Kasumi-1 (cell line): ENCODE data around the gene MAP3K19.
"Not testable (repeated sequence)": the region's sequence is repeated elsewhere in the genome, so short reads cannot be mapped to it uniquely, and the experiment has no call there.

ENCODE experiments used
- DNase-seq, 2 experiments: peaks; one replicate each; lab custom pipeline; 2025; lab: John Stamatoyannopoulos, UW

The MAP3K19 gene

DNA sequence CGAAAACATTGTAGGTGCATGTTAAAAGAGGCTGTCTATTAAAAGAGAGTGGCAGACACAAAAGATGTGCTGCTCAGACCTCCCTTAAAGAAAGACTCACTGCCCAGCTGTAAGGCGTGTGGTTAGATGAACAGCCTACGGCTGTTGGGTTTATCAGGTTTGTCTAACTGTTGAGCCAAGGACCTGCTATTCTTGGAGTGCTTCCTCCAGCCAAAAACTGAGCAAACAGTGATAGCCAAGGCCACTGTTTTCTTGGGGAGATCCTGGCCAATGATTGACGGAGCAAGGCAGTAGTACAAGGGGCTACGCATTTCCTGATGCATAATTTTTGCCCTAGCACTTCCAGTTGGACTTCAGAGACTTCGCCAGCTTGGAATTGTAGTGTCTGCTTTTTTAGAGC is 3.4 kb upstream of the MAP3K19 start:
- DNase-seq: no peak

DNA sequence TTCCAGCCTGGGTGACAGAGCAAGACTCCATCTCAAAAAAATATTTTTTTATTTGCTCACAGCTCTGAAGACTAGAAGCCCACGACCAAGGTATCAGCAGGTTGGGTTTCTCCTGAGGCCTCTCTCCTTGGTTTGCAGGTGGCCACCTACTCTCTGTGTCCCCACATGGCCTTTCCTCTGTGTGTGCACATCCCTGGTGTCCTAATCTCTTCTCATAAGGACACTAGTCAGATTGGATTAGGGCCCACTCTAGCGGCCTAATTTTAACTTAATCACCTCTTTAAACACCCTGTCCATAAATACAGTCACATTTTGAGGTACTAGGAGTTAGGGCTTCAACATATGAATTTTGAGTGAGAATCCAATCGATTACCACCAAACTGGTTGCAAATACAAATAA is 2.9 kb upstream of the MAP3K19 start:
- DNase-seq: no peak

DNA sequence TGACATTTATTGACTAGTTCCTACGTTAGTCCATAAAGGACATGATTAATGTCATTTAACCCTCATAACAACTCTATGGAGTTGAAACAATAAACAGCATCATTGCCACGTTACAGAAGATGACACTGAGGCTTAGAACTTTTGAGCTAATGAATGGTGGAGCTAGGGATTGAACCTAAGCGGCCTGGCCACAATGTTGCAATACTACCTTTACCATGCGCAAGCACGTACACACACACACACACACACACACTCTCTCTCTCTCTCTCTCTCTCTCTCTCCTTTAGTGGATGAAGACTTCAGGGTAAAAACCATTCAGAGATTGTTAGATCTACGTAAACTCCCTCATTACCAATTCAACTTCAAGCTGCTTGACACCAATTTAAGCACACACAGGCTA is 875 bp upstream of the MAP3K19 start:
- no peak for DNase-seq

DNA sequence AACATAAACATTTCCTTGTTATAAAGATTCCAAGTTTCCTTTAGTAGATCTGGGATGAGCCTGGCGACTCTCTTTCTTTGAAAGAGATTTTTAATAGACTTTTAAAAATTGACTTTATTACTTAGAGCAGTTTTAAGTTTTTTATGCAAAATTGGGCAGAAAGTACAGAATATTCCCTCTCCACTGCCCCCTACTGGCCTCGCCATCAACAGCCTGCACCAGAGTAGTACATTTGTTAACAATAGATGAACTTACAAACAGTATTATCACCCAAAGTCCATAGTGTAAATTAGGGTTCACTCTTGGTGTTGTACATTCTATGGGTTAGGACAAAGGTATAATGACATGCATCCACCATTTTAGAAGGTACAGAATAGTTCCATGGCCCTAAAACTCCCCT is 3.9 kb downstream of the MAP3K19 start:
- peak in 1 of 2 experiments; percentile 25 for DNase-seq

DNA sequence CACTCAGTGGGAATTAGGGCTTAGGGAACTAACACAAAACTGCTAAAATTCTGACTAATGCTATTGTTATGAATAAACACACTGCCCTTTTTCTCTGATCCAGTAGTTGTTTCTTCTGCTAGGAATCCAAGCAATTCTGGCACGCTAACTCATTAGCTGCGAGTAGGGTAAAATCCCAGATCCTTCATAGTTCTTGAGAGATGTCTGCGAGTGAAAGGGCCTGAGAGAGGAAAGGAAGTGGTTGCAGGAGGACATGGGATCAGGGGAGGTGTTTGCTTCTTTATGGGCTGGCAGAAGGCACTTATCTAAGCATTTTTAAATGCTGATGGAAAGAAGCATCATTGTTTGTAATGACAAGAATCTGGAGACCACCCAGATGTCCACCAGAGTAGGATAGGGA is 9.4 kb downstream of the MAP3K19 start:
- DNase-seq: no peak

DNA sequence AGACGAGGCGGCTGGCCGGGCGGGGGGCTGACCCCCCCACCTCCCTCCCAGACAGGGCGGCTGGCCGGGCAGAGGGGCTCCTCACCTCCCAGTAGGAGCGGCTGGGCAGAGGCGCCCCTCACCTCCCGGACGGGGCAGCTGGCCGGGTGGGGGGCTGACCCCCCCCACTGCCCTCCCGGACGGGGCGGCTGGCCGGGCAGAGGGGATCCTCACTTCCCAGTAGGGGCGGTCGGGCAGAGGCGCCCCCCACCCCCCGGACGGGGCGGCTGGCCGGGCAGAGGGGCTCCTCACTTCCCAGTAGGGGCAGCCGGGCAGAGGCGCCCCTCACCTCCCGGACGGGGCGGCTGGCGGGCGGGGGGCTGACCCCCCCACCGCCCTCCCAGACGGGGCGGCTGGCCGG is 14.0 kb downstream of the MAP3K19 start:
- DNase-seq: not testable (repeated sequence)

DNA sequence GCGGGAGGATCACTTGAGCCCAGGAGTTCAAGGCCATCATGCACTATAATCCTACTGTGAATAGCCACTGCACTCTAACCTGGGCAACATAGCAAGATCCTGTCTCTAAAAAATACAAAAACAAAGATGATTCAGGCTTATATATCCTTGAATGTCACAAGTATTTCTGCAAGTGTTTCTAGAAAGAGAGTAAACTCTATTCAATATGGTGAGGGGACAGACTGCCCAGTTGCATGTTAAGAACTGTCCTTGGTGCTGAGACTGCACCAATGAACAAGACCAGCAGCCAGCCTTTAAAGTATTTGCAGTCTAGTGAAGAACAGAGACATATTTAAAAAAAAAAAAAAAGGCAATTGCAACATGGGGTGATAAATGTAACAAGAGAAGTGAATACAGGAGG is 16.4 kb downstream of the MAP3K19 start:
- peak; percentile 50 to 68 for DNase-seq

DNA sequence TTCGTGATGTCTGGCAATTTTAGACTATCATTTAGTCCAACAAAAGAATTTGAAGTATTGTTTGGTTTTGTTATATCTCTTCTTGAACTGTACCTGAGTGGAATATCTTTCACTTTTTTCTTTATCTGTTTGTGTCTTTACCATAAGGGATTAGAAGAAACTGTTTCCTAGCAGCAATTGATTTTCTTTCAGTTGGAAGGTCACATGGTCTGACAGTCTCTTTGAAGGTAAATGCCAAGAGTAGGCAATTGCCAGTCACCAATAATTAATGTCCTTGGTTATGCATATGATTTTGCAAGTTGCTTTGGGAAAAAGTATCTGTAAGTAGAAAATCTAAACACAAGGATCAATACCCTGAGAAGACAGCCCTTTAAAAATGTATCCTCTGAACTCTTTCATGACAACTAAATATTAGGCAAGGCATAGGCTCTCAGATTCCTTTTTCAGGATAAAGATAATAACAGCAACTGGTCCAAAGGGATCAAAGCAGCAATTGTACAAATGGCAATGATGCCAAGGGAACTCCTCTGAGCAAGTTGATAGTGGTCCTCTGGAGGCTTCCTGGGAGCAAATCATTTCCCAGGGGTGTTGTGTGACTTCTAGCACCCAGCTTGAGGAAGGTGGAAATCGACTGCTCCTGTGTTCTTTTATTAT is 17.6 kb downstream of the MAP3K19 start:
- no peak for DNase-seq

DNA sequence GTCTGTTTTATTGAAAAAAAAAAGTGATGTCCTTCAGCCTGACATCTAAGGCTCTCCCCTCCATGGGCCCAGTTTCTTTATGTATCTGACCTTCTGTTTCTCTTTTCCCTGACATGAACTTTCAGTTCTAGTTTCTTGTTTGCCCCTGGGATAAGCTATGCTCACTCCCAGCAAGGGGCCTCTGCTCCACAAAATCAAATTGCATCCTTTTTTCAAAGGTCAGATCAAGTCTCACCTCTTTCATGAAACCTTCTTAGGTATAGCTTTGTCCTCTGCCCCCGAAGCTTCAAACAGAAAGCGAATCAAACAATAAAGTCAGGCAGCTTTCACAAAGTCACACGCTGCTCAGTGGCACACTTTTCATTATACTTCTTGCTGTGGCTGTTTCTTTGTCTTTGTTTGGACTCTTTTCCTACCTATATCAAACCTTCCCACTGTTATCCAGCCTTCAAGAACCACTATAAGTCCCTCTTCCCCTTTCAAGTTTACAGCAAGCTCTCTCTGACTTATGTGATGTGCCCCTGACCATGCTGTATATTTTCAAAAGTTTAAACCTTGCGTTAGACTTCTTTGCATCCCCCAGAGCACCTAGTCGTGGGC is 23.3 kb downstream of the MAP3K19 start:
- DNase-seq: no peak

DNA sequence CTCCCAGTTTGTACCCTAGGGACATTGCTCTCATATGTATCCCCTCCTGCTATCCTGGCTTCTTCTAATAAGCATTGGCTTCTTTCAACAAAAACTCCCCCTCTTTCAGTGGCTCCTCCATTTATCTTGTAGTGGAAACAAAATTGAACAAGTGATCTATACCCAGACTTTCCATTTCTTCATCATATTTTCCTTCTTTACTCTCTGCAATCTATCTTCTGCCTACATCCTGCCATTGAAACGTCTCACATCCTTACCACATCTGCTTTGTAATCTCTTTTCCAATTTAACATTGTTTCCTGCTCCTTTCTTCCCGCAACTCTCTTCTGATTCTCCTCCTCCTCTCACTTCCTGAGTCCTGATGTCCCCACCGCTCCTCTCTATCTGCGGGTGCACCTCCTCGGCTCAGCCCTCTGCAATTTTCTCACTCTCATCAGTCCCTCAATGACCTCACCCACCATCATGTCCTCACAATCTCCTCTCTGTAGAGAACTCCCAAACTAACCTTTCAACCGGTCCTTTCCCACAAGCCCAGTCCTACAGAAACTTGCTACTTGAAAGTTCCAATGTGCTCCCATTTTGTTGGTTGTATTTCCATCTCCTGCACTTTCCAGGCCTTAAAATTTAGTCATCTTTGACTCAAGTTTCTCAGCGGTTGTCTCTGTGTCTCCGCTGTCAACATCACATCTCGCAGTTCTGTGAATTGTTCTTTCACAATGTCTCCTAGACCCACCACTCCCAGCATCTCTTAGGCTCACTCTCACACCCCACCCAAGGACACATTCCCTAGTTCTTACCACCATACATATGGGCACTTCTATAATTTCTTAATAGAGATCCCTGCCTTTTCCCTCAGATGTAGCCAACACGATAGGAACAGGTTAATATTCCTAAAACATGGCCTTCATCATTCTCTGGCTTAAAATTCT is 24.0 kb downstream of the MAP3K19 start:
- no peak for DNase-seq

DNA sequence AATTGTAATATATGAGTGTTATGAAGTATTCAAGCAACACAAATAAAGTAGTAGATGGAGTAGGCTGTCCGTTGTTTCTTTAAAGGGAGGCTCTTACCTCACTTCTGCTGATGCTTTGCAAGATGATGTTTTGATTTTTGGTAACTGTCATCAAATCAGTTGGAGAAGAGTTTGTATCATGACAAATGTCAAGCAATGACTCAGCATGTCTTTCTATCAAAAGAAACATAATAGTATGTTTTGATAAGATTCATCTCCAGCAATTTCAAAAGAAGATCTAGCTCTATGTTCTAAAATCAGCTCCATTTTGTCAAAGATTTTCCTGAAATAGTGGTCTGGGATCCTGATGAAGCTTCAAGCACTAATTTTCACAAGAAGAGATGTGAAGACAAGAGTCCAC is 25.6 kb downstream of the MAP3K19 start:
- DNase-seq: no peak

DNA sequence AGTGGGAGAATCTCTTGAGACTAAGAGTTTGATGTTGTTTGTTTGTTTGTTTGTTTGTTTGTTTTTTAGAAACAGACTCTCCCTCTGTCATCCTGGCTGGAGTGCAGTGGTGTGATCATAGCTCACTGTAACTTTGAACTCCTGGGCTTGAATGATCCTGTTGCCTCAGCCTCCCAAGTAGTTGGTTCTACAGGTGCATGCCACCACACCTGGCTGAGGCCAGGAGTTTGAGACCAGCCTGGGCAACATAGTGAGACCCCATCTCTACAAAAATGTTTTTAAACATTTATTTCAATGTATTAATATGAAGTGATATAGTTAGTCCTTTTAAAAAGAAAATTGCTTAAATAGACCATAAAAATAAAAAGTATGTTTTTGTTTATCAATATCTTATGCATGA is 35.6 kb downstream of the MAP3K19 start:
- DNase-seq: no peak

DNA sequence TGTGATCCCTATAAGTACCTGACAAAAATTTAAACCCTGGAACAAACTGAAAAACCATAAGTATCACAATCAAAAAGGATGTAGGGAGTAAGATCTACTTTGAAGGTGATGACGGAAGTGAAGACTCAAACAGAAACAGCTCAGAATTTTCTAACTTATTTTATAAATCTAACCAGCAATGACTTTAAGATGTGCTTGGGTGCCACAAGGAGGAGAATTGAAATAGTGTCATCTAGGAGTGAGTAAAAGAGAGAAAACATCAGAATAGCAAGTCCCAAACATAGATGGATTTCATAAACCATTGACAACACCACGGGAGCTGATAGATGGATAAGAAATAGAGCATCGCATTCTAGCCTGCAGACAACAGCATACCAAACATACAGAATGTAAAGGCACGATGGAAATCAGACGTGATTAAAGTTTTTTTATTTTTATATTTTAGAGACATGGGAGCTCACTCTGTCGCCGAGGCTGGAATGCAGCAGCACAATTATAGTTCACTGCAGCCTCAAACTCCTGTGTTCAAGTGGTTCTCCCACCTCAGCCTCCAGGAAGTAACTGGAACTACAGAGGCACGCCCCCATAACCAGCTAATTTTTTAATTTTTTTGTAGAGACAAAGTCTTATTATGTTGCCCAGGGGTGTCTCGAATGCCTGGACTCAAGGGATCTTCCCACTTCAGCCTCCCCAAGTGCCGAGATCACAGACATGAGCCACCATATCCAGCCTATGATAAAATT is 36.9 kb downstream of the MAP3K19 start:
- DNase-seq: no peak

DNA sequence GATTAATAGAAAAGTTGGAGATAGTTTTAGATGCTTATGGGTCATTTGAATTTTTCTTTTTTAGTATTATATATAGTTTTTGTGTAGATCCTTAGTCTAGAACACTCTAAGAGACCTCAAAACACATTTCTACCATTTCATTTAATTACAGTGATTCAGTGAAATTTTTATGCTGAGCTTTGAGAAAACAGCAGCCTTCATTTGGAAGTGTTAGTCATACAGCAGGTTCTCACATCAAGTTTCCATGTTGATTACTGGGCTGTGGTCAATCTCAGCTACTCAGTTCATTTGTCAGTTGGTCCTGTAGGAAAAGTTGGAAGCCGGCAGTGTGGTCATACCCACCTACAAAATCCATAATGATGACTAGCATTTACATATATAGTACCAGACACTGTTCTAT is 37.9 kb downstream of the MAP3K19 start:
- no peak for DNase-seq

DNA sequence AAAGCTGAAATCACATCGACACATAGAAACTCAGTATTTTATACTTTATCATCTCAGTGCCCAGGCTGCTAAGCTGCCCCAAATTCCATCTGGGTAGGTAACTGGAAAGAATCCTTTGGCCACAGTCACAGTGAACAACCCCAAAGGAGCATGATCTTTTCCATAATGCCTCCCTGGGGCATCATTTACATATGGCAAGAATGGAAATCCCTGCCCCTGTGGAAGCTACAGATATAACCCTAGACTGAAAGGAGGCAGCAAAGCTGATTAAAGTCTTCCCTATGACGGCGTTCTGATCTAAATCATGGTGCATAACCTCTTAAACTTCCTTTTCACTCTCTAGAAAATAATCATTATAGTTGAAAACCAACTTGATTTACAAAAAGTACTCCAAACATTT is 41.5 kb downstream of the MAP3K19 start:
- no peak for DNase-seq

DNA sequence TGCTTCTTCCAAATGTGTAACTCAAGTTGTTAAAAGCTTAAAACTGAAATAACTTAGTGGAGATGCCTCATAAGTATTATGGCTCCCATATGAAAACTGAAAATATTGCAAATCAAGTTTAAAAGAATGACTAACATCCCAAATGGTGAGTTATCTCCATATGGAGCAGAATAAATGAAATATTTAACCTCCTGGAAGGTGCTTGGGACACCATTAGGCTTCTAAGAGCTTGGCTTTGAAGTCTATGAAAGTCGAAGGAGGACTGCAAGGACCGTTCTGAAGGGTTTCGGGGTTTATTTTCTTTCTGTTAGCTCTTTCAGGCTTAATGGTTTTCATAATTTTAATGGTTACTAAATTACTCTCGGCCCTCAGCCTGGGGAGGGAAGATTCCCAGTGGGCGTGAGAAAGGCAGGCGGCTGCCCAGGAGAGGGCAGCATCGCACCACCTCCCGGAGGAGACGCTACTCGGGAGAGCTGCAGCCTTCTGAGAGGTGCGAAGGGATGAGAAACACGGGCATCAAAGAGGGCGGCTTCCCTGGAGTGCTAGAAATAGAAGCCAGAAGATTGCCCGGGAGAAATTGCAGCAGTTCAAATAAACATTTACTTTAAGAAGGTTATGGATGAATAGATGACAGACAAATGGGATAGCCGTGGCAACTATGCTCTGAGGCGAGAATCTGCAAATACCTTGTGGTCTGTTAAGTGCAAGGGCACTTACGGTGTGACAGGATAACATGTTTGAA is 43.1 kb downstream of the MAP3K19 start:
- DNase-seq: peak; percentile 81 to 89

DNA sequence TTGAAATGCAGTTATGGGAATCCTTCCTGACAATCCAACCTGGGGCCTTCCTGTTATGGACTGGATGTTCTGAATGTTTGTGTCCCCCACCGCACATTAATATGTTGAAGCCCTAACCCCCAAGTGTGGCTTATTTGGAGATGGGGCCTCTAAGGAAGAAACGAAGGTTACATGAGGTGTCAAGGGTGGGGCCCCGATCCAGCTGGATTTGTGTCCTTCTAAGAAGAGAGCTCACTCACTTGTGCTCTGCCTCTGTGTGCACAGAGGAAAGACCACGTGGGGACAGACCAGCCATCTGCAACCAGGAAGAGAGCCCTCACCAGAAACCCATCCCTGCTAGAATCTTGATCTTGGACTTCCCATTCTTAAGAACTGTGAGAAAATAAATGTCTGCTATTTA is 44.4 kb downstream of the MAP3K19 start:
- no peak for DNase-seq

DNA sequence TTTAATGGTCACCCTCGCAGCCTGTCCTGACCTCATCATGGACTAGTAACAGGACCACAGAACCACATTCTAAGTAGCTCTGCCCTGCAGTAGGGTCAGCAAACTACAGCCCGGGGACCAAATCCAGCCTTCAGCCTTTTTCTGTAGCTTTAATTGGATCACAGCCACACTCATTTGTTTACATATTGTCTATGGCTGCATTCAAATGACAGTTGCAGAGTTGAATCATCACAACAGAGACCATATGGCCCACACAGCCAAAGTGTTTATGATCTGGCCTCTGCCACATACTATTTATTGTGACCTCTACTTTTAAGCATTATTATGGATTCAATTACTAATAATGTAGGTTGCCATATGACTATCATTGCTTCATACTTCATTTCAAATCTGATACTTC is 47.7 kb downstream of the MAP3K19 start:
- no peak for DNase-seq

DNA sequence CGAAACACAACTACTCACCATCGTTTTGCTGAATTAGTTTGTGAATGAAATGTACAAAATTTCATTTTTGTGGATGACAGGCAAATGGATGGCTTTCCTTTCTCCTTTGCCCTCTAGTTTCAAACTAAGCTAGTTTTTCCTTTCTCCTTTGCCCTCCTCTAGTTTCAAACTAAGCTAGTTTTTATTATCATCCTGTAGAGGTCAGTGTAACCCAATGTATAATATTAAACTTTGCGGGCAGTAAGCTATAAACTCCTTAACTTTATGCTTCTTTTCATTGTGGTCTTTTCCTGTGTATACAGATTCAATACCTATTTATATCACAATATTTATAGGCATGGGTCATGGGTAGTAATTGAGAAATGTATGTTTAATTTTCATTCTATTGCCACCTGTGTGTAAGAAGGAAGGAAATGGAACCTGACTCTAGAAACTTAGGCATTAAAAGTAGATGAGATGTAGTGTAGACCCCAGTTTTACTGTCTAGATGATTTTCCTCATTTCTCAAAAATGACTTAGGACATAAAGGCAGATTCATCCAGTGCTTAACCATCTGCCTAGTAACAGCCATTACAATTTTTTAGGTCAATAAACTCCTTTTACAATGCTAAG is 58.1 kb downstream of the MAP3K19 start:
- peak; percentile 88 to 92 for DNase-seq

DNA sequence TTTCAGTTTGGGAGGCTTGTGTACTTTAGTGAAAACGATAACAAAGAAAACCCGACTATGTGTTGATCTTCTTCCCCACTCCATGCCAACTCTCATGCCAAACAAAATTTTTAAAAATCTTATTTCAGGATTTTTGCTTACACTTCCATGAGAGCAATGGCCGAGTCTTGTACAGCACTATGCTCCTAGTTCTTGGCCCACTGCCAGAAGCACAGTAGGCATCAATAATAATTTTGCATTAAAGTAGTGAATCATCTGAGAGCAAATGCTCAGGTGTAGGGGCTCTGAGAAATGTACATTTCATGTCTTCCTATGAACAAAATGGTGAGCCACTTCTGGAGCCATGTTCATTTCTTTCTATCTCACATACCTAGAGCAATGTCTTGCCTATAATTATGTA is 62.2 kb downstream of the MAP3K19 start:
- no peak for DNase-seq

DNA sequence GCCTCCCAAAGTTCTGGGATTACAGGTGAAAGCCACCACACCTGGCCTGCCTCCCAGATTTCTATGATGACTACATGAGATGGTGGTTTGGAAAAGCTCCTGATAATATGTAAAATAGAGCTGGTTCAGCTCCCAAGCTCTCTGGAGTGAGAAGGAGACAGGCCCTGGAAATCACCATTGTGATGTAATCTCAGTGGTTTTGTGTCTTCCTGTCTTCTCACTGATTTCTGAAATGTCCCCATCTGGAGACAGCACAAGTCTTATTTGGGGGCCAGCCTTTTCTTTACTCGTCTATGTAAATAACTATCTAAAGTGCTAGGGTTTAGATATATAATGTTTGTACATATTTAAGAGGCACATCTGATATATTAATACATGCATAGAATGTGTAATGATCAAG is 64.6 kb downstream of the MAP3K19 start:
- peak; percentile 67 to 76 for DNase-seq
